ENCODE measurements around the gene POLN.
"Not testable (repeated sequence)": the region's sequence is repeated elsewhere in the genome, so short reads cannot be mapped to it uniquely, and the experiment has no call there.

Gene POLN

GRCh38 chr4:2250357-2251072, 8.6 kb upstream of the POLN start:
- DNase-seq: no peak

- DNase-seq: no peak
Observed at GRCh38 chr4:2249526-2250356, 7.8 kb upstream of the POLN start.

- DNase-seq: no peak
Observed at GRCh38 chr4:2248821-2249261, 6.9 kb upstream of the POLN start.

DNA sequence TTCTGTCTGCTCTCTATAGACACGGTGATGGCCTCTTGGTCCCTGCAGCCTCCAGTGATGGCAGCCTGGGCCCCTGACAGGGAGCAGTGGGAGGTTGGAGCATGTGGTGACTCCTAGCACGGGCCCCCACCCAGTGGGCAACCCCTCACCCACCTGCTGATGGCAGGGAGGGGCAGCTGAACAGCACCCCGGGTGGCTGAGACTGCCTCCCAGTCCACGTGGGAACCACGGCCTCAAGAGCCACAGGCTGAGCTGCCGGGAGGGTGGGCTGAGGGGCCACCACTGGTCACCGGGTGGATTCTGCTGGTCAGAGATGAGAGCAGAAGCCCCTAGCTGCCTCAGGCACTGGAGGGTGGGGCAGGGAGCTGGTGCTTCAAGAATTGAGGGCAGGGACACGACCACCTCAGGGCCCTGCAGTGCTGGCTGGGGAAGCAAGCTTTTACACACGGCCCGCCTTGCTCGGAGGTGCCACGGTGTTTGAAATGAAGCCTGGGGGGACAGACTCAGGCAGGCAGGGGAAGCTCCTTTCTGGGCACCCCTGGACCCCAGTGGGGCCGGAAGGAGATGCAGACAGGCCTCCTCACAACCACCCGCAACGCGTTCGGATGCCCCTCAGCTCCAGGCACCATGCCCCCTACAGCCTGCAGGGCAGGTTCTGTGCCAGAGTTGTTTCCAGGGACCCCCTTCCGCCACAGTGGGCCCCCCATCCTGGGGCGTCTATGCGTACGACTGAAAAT, 6.3 kb upstream of the POLN start:
- DNase-seq: no peak

GRCh38 chr4:2247128-2248043, 5.5 kb upstream of the POLN start:
- no peak for DNase-seq

DNA sequence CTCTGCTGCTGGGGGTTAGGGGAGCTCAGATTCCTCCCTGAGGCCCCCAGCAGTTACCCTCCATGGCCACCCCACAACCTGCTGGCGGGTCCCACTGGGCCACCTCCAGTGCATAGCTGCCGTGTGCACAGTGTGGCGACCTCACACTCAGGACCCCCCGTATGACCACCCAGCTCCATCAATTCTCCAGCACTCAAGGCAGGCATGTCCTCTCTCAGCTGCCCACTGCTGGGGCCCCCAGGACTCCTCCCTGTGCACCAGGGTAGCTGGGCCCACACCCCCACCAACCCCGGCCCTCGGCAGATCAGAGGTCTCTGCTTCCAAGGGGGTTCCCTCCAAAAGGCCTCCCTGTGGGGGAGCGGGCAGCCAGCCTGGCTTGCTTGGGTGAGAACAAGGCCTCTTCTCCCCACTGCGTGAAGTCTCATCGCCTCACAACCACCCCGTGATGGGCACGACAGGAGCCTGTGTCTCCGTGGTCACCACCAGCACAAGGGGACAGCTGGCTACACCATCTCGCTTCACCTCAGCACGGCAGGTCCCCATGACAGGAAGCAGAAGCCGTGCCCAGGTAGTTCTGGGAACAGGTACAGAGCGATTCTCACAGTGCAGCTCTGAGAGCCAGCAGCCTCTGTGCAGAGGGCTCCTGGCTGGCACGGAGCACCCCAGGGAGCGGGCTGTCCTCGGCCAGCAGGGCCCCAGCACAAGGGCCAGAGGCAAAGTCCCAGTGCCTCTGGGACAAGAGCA, 4.6 kb upstream of the POLN start:
- DNase-seq: no peak

DNA sequence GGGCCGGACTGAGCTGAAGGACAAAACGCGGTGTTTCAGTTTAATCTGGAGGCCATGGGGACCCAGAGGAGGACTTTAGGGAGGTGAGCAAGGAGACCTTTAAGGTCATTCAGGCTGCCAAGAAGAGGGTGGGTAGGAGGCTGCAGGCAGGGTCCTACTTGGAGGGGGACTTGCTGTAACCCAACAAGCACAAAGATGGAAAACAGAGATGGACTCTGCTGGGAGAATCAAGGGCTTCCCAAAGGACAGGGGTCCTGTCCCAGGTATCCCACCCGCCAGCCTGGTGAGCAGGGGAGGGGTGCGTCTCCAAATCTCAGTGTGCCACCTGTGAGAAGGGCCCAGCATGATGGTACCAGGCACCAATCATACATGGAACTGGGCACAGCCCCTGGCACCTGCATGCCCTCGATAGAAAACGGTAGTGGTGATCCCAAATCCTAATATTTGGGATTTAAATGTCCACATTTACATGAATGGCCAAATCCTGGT, 3.9 kb upstream of the POLN start:
- DNase-seq: no peak

- DNase-seq: no peak
Observed at GRCh38 chr4:2245057-2245786, 3.3 kb upstream of the POLN start.

GRCh38 chr4:2243681-2244380, 1.9 kb upstream of the POLN start:
- peak; percentile 54 for DNase-seq

DNA sequence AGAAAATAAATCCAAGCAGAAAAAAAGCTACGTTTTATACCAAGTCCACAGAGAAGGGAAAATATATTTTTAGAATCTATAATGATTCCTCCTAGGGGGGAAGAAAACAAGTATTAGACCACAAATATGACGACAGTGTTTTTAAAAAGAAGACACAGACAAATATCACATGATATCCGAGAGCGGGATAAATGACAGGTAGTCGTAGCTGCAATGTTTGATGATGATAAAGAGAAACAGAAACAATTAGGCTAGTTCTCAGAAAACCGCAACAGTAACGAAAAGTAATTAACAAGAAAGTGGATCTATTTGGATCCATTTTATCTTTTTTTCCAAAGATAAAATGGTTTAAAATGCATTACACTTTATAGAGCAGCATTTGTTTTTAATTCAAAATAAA, 918 bp downstream of the POLN start:
- DNase-seq: no peak

GRCh38 chr4:2236944-2237666, 4.8 kb downstream of the POLN start:
- no peak for DNase-seq

GRCh38 chr4:2231082-2231481, 10.8 kb downstream of the POLN start:
- DNase-seq: no peak

DNA sequence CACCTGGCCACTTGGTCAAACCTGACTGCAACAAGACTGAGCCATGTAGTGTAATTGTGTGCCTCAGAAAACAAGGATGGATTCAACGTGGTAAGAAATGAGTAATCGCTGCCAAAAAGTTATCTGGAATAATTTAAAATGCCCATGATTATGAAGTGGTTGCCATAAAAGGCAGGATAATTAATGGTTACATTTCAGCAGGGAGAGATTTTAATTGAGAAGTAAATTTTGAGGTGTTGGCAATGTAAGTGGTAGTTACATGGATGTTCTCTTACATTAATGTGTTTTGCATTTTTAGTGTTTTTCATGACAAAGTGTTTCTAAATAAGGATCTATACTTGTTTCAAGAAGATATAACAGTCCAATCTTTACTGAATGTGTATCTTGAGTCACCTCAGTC, 15.7 kb downstream of the POLN start:
- DNase-seq: no peak

GRCh38 chr4:2222838-2223237, 19.1 kb downstream of the POLN start:
- DNase-seq: no peak

DNA sequence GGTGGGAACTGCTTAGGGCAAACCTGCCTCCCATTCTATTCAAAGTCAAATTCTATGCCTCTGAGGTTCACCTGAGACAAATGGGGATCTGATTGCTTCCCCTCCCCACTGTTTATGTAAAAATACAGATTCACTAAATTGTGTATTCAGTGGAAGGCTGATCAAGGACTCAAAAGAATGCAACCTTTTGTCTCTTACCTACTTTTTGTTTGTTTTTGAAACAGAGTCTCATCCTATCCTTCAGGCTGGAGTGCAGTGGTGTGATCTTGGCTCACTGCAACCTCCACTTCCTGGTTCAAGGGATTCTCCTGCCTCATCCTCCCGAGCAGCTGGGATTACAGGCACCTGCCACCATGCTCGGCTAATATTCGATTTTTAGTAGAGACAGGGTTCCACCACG, 20.5 kb downstream of the POLN start:
- not testable (repeated sequence) for DNase-seq

- DNase-seq: peak; percentile 58
Observed at GRCh38 chr4:2220016-2220630, 21.8 kb downstream of the POLN start.

DNA sequence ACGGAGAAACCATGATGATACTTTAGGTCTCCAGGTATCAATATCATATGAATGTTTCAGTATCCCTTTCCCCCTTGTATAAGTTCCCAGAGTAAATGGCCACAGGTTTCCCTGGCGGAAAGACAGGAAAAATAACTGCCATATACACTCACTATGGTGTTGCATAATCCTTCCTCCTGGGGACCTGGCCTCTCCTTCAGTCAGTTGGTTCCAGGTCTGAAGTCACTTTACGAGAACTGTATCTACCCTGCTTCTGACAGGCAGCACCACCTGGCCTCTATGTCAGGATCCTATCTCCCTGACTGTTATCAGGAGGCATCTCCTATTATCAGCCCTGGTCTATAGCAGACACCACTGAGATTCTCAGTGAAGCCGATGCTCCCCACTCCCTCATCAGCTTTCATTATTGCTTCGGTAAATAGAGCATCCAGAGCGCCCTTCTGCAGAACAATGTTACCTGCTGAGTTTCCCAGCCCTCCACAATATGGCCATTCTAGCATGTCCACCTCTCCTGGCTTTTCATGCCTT, 22.6 kb downstream of the POLN start:
- no peak for DNase-seq

DNA sequence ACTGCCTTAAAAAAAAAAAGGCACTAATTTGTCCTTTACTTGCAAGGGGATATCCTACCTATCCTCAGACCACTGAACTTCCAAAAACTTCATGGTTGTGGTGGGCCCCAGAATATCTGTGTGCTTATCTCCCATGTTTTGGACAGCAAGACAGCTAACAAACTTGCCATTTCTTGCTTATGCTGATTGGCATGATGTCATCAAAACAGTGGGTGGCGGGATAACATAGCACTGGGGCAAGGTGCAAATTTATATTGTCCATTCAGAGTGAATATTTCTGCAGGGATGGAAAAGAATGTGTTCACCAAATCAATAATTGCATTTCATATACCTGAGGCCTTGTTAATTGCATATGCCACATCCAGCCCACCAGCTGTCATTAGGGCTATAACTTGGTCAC, 23.5 kb downstream of the POLN start:
- DNase-seq: no peak

GRCh38 chr4:2217726-2218125, 24.2 kb downstream of the POLN start:
- peak; percentile 61 for DNase-seq

Measured in fibroblast of skin of right biceps (primary cell).